Heart left ventricle (tissue), 16 donors: Measurements from ENCODE around the gene GOLGA6L2. TPM values are rescaled to one million over a fixed set of nuclear protein-coding genes. Genes with fewer than 3 reads are reported as not detected.
A peak's percentile ranks its signal among the peaks of the same experiment; 100 is the strongest.

Source experiments
- ATAC-seq, 4 donors: fragments of 200-7000 bp; cut with Tn5 transposase; one replicate each; pipeline ENCODE4 v1.9.1; 2020 to 2022; ENCODE audit warnings: moderate library complexity in 4 of 4, mild to moderate bottlenecking in 3 of 4, moderate number of reproducible peaks in 1 of 4
- DNase-seq, 5 donors: peaks; one replicate each; pipeline ENCODE4 v3.0.0-alpha.2; 2020
- H3K27ac ChIP-seq, 12 donors: fragments of 200-600 bp; sonication (generic) in 4 of 12; one replicate each; pipeline versions ENCODE4 v1.5.0 to v1.8.0; 2016 to 2022; ENCODE audit warnings: mild to moderate bottlenecking in 2 of 12
- H3K27me3 ChIP-seq, 9 donors: fragments of 200-600 bp; sonication (generic) in 2 of 9; one replicate each; pipeline versions ENCODE4 v1.5.1 to v1.8.0; 2016 to 2022; ENCODE audit warnings: mild to moderate bottlenecking in 3 of 9
- H3K36me3 ChIP-seq, 9 donors: fragments of 200-600 bp; sonication (generic) in 2 of 9; one replicate each; pipeline versions ENCODE4 v1.5.0 to v1.8.0; 2018 to 2022; ENCODE audit warnings: mild to moderate bottlenecking in 2 of 9
- H3K4me1 ChIP-seq, 12 donors: fragments of 200-600 bp; sonication (generic) in 4 of 12; one replicate each; pipeline versions ENCODE4 v1.5.0 to v1.8.0; 2016 to 2022; ENCODE audit warnings: mild to moderate bottlenecking in 3 of 12
- H3K4me3 ChIP-seq, 12 donors: fragments of 200-600 bp; sonication (generic) in 4 of 12; one replicate each; pipeline versions ENCODE4 v1.5.0 to v1.8.0; 2017 to 2022; ENCODE audit warnings: mild to moderate bottlenecking in 9 of 12, moderate library complexity in 4 of 12
- H3K9me3 ChIP-seq, 12 donors: fragments of 200-600 bp; sonication (generic) in 4 of 12; one replicate each; pipeline versions ENCODE4 v1.5.0 to v1.8.0; 2016 to 2022; ENCODE audit warnings: mild to moderate bottlenecking in 1 of 12
- POLR2A ChIP-seq, 2 donors: fragments of 450-650 bp; IDR thresholded peaks; one replicate each; pipeline ENCODE4 v1.6.1; 2017; ENCODE audit warnings: antibody characterized with exemption in 2 of 2, mild to moderate bottlenecking in 2 of 2, moderate library complexity in 2 of 2
- WGBS, 4 donors: extraction: QIAGEN DNeasy Blood & Tissue Kit in 2 of 4; methylation state at CpG; one replicate each; pipeline versions ENCODE4 v1.1.5 to v1.1.7; 2013 to 2018; 5-methylcytosine and 5-hydroxymethylcytosine counted together
- intact Hi-C, 10 donors: fragments of 100-400 bp; cut with DNase I; formaldehyde crosslinking; loops; one replicate each; pipeline versions ENCODE4 v1.11.1 to v1.14.2; 2022
- polyA plus RNA-seq, 2 donors: library from polyadenylated mRNA; stranded (reverse); fragments of 200-250 nt; gene quantifications; one replicate each; pipeline ENCODE4 v1.2.3, GENCODE V29; 2013
- total RNA-seq, 9 donors: library from RNA; depleted of rRNA in 2 of 9; stranded (reverse); fragments of >200 nt in 2 of 9; fragmentation: NEBNext Ultra II Directional in 3 of 9; extraction: Animal tissue kit (Norgen Biotek cat#: 25700) in 3 of 9; gene quantifications; one replicate each; pipeline versions ENCODE4 v1.1.0 to v1.2.4, GENCODE V29; 2016 to 2023
- TF ChIP-seq, protein P1 (sequence below), 12 donors: fragments of 200-600 bp; sonication (generic) in 4 of 12; IDR thresholded peaks; one replicate each; pipeline versions ENCODE4 v1.5.0 to v1.8.0; 2018 to 2022; ENCODE audit warnings: antibody characterized with exemption in 12 of 12, mild to moderate bottlenecking in 5 of 12
- donor health status: ischemic (EF 13 %, LVEDD 7.1; RV severe dilation, severe dysfunction).
- donor health status: healthy with polysubstance abuse.
- donor health status: DM: no; HTN: yes; CAD: no.
- donor health status: DM: no; HTN: no; CAD: no.
- donor health status: ischemic (EF 25% LVEDD 6.9; RV normal size, moderate dysfunction).
- donor health status: ischemic (EF 25% LVEDD 5.7; RV mildly dilated, moderate dysfunction).
- donor health status: healthy.
- donor health status: DM: yes; HTN: yes; CAD: no.
- donor health status: ischemic (EF 35%, LVEDD 5.7; RV mildly dilated, moderate dysfunction).
- donor health status: nonischemic (EF 11% LVEDD 7.7; RV severe dilation, severe dysfunction).
- donor health status: DM: yes; HTN: yes; CAD: no.
- donor health status: PGD.
- donor health status: ischemic (EF 29% LVEDD 5.4; RV normal size, mild dysfunction).
- donor health status: nonischemic (EF 23%, LVEDD 6.1; RV moderate dilation, normal function).

The GOLGA6L2 gene
- total and polyA plus RNA-seq, 11 donors = not detected

DNA sequence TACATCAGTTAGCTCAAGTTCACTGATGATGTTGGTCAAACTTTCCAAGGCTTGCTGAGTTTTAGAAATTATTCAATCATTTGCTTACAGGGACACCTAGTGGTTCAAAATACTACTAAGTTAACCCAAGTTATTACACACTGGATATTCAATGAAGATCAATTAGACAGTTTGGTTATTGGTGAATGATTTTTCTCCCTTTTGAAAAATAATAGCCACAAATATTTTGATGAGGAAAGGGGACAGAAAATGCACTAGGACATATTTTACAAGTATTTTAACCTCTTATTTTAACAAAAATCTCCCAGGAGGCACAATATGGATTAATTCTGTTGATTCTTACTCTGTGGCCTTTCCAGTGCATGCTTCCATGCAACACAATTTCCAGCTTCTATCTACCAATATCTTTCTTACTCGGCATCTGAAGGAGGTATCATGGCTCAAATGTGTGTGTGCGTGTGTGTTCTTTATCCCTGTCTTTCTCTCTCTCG, 20.1 kb upstream of the GOLGA6L2 start:
- no peak for DNase-seq
- TF ChIP-seq, protein P1, sequence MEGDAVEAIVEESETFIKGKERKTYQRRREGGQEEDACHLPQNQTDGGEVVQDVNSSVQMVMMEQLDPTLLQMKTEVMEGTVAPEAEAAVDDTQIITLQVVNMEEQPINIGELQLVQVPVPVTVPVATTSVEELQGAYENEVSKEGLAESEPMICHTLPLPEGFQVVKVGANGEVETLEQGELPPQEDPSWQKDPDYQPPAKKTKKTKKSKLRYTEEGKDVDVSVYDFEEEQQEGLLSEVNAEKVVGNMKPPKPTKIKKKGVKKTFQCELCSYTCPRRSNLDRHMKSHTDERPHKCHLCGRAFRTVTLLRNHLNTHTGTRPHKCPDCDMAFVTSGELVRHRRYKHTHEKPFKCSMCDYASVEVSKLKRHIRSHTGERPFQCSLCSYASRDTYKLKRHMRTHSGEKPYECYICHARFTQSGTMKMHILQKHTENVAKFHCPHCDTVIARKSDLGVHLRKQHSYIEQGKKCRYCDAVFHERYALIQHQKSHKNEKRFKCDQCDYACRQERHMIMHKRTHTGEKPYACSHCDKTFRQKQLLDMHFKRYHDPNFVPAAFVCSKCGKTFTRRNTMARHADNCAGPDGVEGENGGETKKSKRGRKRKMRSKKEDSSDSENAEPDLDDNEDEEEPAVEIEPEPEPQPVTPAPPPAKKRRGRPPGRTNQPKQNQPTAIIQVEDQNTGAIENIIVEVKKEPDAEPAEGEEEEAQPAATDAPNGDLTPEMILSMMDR (IDR thresholded peaks at IDR 0.05) = peak in 11 of 12 donors; percentile 20 to 58 (median 45)
- no peak for TF ChIP-seq POLR2A (IDR thresholded peaks at IDR 0.05)
- intact Hi-C loops = loop anchor here in 4 of 10 donors (5.0 to 10.0 kb wide), 2 partner anchors 430 to 432 kb away; partner anchors contain the start of gene TUBGCP5 (in 4 of the 4)
- H3K4me1 ChIP-seq = no peaks in the 10 kb centered on the region
- 71 to 81% (median 80%) methylated on average over 3 of the region's 3 CpGs for WGBS, 4 donors
- H3K27ac ChIP-seq = no peak overlapping the region
- H3K27me3 ChIP-seq = peaks cover 0 to 3% (median 0%) of the 10 kb centered on the region in 9 donors
- no peak overlapping the region for H3K4me3 ChIP-seq
- H3K9me3 ChIP-seq = no peaks in the 10 kb centered on the region
- H3K36me3 ChIP-seq = no peaks in the 10 kb centered on the region
- peak in 3 of 4 donors; percentile 41 to 51 (median 48) for ATAC-seq

DNA sequence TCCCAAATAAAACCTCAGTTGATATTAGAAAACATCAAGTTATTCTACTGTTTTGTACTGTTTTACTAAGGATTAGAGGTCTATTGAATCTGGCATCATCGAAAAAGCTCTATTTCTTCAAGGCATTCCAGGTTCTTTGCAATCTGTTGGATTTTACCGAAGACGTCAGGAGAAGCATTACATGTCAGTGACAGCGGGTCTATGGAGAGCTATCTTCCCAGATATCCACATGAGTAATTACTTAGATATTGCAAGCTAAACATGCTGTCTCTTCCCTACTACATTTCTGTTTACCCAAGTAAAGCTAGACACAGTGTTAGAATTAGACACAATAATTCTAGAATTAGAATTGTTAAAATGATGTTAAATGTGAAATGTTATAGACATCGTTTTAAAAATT, 10.8 kb upstream of the GOLGA6L2 start:
- no peak overlapping the region for H3K4me3 ChIP-seq
- no peak overlapping the region for H3K27ac ChIP-seq
- intact Hi-C loops = loop anchor here in 1 of 10 donors (2.0 kb wide), 1 partner anchor 17 kb away; no protein-coding TSS in a partner anchor
- DNase-seq (no peak), ATAC-seq (no peak)
- H3K4me1 ChIP-seq = no peaks in the 10 kb centered on the region
- TF ChIP-seq POLR2A (IDR thresholded peaks at IDR 0.05) = no peak
- TF ChIP-seq, protein P1 (IDR thresholded peaks at IDR 0.05) = no peak
- H3K27me3 ChIP-seq = no peaks in the 10 kb centered on the region
- 64 to 72% (median 67%) methylated on average over 5 of the region's 5 CpGs for WGBS, 4 donors
- H3K36me3 ChIP-seq = no peaks in the 10 kb centered on the region
- H3K9me3 ChIP-seq = no peaks in the 10 kb centered on the region

DNA sequence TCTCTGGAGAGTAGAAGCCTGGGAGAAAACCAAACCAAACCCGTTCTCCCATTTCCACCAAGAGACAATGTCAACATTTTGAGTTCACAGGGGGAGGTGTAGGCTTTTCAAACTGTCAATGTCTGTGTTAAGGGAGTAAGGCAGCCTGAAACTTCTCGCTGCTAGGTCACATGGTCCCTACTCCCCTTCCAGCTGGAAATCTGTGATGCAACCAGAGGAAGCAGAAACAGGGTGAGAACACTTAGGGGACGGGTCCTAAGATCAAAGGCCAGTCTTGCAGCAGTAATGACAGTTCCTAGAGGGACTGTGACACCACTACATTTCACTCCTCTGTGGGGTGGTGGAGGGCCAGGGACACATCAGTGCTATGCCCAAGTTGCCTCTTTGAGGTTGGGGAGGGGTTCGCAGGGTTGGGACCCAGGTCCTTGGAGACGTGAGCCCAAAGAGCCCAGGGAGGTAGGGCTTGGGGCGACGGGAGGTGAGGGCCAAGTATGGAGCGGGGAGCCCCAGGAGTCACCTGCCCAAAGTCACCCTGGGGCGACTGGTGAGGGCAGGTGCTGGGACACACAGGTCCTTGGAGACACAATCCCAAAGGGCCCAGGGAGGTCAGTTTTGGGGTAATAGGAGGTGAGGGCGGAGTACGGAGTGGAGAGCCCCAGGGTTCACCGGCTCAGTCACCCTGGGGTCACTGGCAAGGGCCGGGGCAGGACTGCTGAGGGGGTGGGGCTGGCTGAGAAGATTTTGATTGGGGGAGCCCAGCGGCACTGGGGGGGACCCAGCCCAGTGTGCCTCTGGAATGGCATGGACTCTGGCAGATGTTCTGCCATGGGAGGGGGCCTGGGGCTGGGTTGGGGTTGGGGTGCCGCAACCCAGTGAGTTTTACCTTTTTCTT, 582 bp downstream of the GOLGA6L2 start:
- Histone ChIP-seq H3K4me1 (no peaks in the 10 kb centered on the region), H3K27me3 (no peaks in the 10 kb centered on the region), H3K36me3 (no peaks in the 10 kb centered on the region), H3K4me3 (no peak overlapping the region), H3K27ac (no peak overlapping the region), H3K9me3 (no peaks in the 10 kb centered on the region)
- 81 to 84% (median 83%) methylated on average over 15 of the region's 15 CpGs for WGBS, 4 donors
- TF ChIP-seq, protein P1 (IDR thresholded peaks at IDR 0.05) = no peak
- TF ChIP-seq POLR2A (IDR thresholded peaks at IDR 0.05) = no peak
- ATAC-seq (no peak), DNase-seq (no peak)
- intact Hi-C loops = no loop called here

DNA sequence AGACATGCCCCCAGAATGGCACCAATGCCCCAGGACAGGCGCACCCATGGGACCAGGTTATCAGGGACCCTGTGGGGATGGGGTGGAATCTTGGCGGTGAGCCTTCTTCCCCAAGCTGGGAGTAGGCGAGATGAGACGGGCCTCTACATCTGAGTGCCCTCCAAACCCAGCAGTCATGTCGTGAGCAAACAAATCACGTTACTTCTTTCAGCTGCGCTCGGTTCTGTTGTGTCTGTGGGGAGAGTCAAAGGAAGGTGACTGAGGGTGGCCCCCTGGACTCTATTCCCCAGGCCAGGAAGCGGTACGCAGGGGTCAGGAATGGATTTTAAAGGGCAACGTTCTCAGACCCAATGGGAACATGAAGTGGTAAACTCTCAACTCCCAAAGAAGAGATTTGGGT, 2.8 kb downstream of the GOLGA6L2 start:
- H3K4me3 ChIP-seq = no peak overlapping the region
- H3K9me3 ChIP-seq = no peaks in the 10 kb centered on the region
- no peak for TF ChIP-seq POLR2A (IDR thresholded peaks at IDR 0.05)
- TF ChIP-seq, protein P1 (IDR thresholded peaks at IDR 0.05) = no peak
- H3K27me3 ChIP-seq = no peaks in the 10 kb centered on the region
- no peaks in the 10 kb centered on the region for H3K36me3 ChIP-seq
- no peak overlapping the region for H3K27ac ChIP-seq
- WGBS, 4 donors = 76 to 86% (median 82%) methylated on average over 10 to 11 of the region's 11 CpGs
- H3K4me1 ChIP-seq = no peaks in the 10 kb centered on the region
- ATAC-seq (no peak), DNase-seq (no peak)
- intact Hi-C loops = no loop called here
